ENCODE data around the gene LRRTM4.

DNA sequence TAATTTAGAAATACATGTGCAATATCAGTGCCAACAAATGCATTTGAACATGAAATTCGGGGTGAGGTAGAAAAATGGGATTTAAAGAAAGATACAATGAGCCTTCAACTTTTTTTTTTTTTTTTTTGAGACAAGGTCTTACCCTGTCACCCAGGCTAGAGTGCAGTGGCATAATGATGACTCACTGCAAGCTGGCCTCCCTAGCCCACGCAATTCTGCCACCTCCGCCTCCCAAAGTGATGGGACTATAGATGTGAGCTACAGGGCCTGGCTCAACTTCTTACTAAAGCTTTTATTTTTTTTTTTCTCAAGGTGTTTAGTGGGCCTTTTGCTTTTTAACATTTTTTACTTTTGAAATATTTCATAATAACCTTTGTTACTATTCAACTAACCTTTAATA is 365.6 kb downstream of the LRRTM4 start:
- no peak for TF ChIP-seq CTCF (IDR thresholded peaks at IDR 0.05)
- TF ChIP-seq POLR2A (IDR thresholded peaks at IDR 0.05): no peak

Measured in lower leg skin (tissue), 3 donors.